Kidney capillary endothelial cell (primary cell): ENCODE data around the gene GSTM1.
"Not testable (repeated sequence)": the region's sequence is repeated elsewhere in the genome, so short reads cannot be mapped to it uniquely, and the experiment has no call there.

ENCODE experiments used
- DNase-seq: peaks from one replicate; pipeline ENCODE4 v3.0.0-alpha.2; 2018; ENCODE audit warnings: low spot score

GSTM1 gene

GRCh38 chr1:109697861-109698260, 10.2 kb downstream of the GSTM1 start:
- not testable (repeated sequence) for DNase-seq

GRCh38 chr1:109702940-109703339, 15.3 kb downstream of the GSTM1 start:
- DNase-seq = not testable (repeated sequence)

GRCh38 chr1:109704173-109704572, 16.6 kb downstream of the GSTM1 start:
- DNase-seq = no peak

GRCh38 chr1:109705411-109705810, 17.8 kb downstream of the GSTM1 start:
- DNase-seq = no peak

- DNase-seq = not testable (repeated sequence)
These were observed 21.3 kb downstream of the GSTM1 start for GRCh38 chr1:109708949-109709348.

GRCh38 chr1:109709822-109710221, 22.2 kb downstream of the GSTM1 start:
- DNase-seq = not testable (repeated sequence)

GRCh38 chr1:109711593-109712320, 24.1 kb downstream of the GSTM1 start, which contains the start of gene GSTM5:
GSTM5 (plus strand) TSS chr1:109712251; CDS start chr1:109712313, 62 bp downstream.
- not testable (repeated sequence) for DNase-seq

- DNase-seq = no peak
These were observed 24.8 kb downstream of the GSTM1 start for GRCh38 chr1:109712321-109712864.

- DNase-seq = no peak
These were observed 26.0 kb downstream of the GSTM1 start for GRCh38 chr1:109713636-109714035.

GRCh38 chr1:109714661-109715372, 27.2 kb downstream of the GSTM1 start:
- DNase-seq = no peak

- DNase-seq = no peak
These were observed 28.5 kb downstream of the GSTM1 start for GRCh38 chr1:109716121-109716520.

- no peak for DNase-seq
These were observed 29.0 kb downstream of the GSTM1 start for GRCh38 chr1:109716570-109717090.

GRCh38 chr1:109717729-109718128, 30.1 kb downstream of the GSTM1 start:
- no peak for DNase-seq

GRCh38 chr1:109718495-109718894, 30.9 kb downstream of the GSTM1 start:
- no peak for DNase-seq

GRCh38 chr1:109719337-109719837, 31.8 kb downstream of the GSTM1 start:
- DNase-seq = peak; percentile 14

GRCh38 chr1:109721042-109721441, 33.4 kb downstream of the GSTM1 start:
- DNase-seq = no peak

- no peak for DNase-seq
These were observed 34.4 kb downstream of the GSTM1 start for GRCh38 chr1:109721971-109722370.

GRCh38 chr1:109722908-109723691, 35.5 kb downstream of the GSTM1 start:
- DNase-seq = no peak

- DNase-seq = no peak
These were observed 37.3 kb downstream of the GSTM1 start for GRCh38 chr1:109724933-109725332.

GRCh38 chr1:109725510-109725909, 37.9 kb downstream of the GSTM1 start:
- DNase-seq = no peak

GRCh38 chr1:109726007-109726406, 38.4 kb downstream of the GSTM1 start:
- no peak for DNase-seq
